Measurements from ENCODE around the gene PI16.
"Not testable (repeated sequence)": the region's sequence is repeated elsewhere in the genome, so short reads cannot be mapped to it uniquely, and the experiment has no call there.

PI16 gene

DNA sequence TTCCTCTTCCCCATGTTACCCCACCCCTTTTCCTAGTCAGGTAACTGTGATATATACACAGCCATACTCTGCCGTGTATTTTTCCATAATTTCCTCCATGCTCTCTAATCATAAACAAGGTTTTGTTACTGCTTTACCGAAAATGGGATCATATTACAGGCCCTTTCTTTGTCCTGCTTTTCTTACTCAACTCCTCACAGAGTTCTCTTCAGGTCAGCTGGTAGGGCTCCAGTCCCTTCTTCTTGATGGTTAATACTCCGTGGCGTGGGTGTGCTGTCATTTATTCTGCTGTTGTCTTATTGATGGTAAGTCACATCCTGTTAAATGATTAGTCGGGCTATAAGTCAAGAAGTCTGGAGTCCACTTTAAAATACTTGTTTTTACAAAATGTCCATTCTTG lies 24.9 kb upstream of the PI16 start:
- no peak for DNase-seq

DNA sequence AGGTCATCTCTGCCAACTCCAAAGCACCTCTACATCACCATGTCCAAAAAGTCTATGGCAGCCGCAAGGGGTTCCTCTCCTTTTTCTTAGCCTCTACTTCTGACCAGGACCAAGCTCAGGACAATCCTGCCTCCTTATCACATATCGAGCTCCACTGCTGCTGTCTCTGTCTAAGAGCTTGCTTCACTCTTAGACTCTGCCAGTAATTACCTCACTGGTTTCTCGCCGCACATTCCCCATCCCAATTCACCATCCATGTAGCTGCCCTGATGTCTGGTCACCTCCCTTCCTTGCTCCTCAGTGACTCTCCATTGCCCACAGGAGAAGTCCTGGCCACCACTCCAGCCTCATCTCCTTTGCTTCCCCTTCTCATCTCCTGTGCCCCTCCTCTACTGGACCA lies 24.1 kb upstream of the PI16 start:
- no peak for DNase-seq

GRCh38 chr6:36933102-36933501 lies 21.4 kb upstream of the PI16 start:
- no peak for DNase-seq

GRCh38 chr6:36933519-36933918 lies 21.0 kb upstream of the PI16 start:
- no peak for DNase-seq

DNA sequence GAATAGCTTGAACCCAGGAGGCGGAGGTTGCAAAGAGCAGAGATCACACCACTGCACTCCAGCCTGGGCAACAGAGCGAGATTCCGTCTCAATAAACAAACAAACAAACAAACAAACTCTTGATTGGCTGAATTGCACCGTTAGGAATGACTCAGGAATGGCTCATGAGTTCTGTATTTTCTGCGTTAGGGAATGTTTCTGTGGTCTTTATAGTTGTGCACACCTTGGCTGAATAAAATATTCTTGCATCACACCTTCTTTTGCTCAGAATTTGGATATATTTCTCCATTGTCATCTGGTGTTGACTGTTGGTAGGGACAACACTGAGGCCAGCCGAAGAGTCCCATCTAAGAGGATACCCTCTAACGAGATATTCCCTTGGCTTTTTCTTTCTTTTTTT lies 19.6 kb upstream of the PI16 start:
- no peak for DNase-seq

DNA sequence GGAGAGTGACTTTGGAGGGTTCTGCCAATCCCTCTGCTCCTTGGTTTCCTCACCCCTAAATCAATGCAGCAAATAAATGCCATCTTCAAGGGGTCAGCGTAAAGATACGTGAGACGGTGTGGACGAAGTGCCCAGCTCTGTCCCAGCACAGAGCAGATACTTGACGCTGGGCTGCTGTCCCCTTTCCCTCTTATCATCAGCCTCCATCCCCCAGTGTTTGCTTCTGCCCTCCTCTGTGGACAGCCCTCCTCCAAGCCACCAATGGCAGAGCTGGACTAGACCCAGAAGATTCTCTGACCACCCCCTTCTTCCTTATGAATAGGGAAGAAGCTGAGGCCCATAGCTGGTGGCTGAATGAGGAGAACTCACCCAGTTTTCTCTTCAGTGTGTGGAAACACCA lies 17.7 kb upstream of the PI16 start:
- no peak for DNase-seq

- DNase-seq = no peak
Measured at GRCh38 chr6:36937896-36938295, 16.6 kb upstream of the PI16 start.

DNA sequence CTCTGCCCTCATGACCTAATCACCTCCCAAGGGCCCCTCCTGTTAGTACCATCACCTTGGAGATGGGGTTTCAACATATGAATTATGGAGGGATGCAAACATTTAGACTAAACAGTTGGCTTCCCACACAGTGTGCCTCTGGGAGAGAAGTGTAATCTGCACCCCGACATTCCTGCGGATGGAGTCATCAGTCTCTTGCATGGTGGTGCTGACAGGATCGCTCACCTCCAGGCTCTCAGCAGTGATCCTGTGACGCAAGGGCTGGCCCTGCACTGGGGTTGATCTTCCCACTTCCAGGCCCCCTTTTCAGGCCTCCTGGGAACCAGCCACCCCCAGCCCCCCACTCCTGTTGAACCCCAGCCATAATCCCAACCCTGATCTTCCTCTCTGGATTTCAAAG lies 16.0 kb upstream of the PI16 start:
- DNase-seq = no peak

- not testable (repeated sequence) for DNase-seq
Measured at GRCh38 chr6:36939005-36939404, 15.5 kb upstream of the PI16 start.

GRCh38 chr6:36940027-36940426 lies 14.5 kb upstream of the PI16 start:
- no peak for DNase-seq

- not testable (repeated sequence) for DNase-seq
Measured at GRCh38 chr6:36941561-36941960, 13.0 kb upstream of the PI16 start.

GRCh38 chr6:36942329-36942728 lies 12.2 kb upstream of the PI16 start:
- DNase-seq = not testable (repeated sequence)

DNA sequence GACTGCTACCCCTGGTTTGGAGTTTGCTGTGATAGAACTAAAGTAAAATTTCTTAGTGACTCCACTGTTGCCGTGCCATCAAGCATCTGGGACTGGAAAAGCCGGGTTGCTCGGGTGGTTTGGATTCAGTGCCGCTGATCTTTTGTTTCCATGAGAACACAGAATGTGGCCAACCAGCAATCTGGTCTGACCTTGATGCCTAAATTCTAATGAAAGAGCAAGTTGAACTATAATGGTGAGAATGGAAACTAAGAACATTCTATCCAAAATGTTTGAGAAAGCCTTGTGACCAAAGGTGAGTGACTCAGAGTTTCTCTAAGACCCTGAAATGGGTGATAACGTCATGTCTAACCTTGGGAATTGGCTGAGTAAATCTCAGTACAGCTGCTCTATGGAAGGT lies 9.9 kb upstream of the PI16 start:
- no peak for DNase-seq

GRCh38 chr6:36945301-36945700 lies 9.2 kb upstream of the PI16 start:
- DNase-seq = no peak

DNA sequence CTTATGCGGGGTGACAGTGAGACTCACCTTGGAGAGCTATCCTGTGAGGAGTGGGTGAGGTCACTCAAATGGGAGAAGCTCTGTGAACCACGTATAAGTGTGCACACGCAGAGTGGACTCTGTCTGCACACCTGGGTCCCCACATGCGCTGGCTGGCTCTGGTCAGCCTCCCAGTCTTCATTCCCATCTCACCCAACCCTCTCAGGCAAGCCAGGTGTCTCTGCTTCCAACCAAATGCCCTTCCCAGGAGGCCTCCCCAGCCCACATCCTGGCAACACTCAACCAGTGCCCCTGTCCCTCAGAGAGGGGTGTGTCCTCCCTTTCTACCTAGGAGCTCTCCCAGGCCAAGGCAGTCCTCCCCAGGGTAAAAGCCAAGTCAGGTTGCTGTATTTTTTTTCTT lies 8.0 kb upstream of the PI16 start:
- no peak for DNase-seq

- peak in 1 of 5 donors; percentile 69 for DNase-seq
Measured at GRCh38 chr6:36947570-36948351, 6.8 kb upstream of the PI16 start.

GRCh38 chr6:36949076-36949475 lies 5.5 kb upstream of the PI16 start:
- DNase-seq = not testable (repeated sequence)

GRCh38 chr6:36949636-36950035 lies 4.9 kb upstream of the PI16 start:
- DNase-seq = no peak

DNA sequence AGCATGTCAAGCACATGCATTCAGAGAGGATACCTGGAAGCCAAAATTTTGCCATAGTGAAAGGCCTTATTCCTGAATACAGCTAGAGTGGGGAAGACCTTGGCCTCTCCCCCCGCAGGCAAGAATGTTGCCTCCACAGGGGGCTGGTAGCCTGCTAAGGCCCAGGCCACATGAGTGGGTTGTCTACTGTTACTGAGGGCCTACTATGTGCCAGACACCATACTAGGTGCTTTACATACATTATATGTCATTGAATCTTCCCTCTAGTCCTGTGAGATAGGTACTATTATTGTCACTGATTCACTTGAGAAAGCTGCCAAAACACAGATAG lies 642 bp upstream of the PI16 start:
- DNase-seq = no peak

GRCh38 chr6:36955136-36955535 lies 598 bp downstream of the PI16 start:
- no peak for DNase-seq

- no peak for DNase-seq
Measured at GRCh38 chr6:36955671-36956445, 1.3 kb downstream of the PI16 start.

- no peak for DNase-seq
Measured at GRCh38 chr6:36956446-36956820, 1.9 kb downstream of the PI16 start.

GRCh38 chr6:36957773-36958271 lies 3.3 kb downstream of the PI16 start:
- no peak for DNase-seq
